ENCODE measurements around the gene FBLN2.

The FBLN2 gene

GRCh38 chr3:13584427-13584891 lies 35.5 kb downstream of the FBLN2 start:
- no peak for DNase-seq

- DNase-seq, result no peak
Measured at GRCh38 chr3:13584901-13585300, 36.0 kb downstream of the FBLN2 start.

GRCh38 chr3:13587442-13587841 lies 38.5 kb downstream of the FBLN2 start:
- no peak for DNase-seq

GRCh38 chr3:13588221-13588701 lies 39.3 kb downstream of the FBLN2 start:
- DNase-seq, result no peak

GRCh38 chr3:13588993-13589392 lies 40.1 kb downstream of the FBLN2 start:
- DNase-seq, result no peak

GRCh38 chr3:13590841-13591520 lies 42.1 kb downstream of the FBLN2 start:
- DNase-seq, result no peak

GRCh38 chr3:13593615-13594014 lies 44.7 kb downstream of the FBLN2 start:
- no peak for DNase-seq

GRCh38 chr3:13594146-13594545 lies 45.2 kb downstream of the FBLN2 start:
- no peak for DNase-seq

GRCh38 chr3:13594991-13595421 lies 46.1 kb downstream of the FBLN2 start:
- DNase-seq, result no peak

- DNase-seq, result no peak
Measured at GRCh38 chr3:13595485-13595884, 46.6 kb downstream of the FBLN2 start.

- no peak for DNase-seq
Measured at GRCh38 chr3:13596426-13597205, 47.7 kb downstream of the FBLN2 start.

- DNase-seq, result no peak
Measured at GRCh38 chr3:13597661-13598060, 48.7 kb downstream of the FBLN2 start.

GRCh38 chr3:13598201-13598600 lies 49.3 kb downstream of the FBLN2 start:
- DNase-seq, result no peak

- no peak for DNase-seq
Measured at GRCh38 chr3:13598926-13599886, 50.3 kb downstream of the FBLN2 start.

- no peak for DNase-seq
Measured at GRCh38 chr3:13599887-13600450, 51.0 kb downstream of the FBLN2 start.

GRCh38 chr3:13600950-13601691 lies 52.2 kb downstream of the FBLN2 start:
- DNase-seq, result no peak

GRCh38 chr3:13601692-13602080 lies 52.8 kb downstream of the FBLN2 start:
- DNase-seq, result no peak

- DNase-seq, result no peak
Measured at GRCh38 chr3:13605555-13605954, 56.6 kb downstream of the FBLN2 start.

GRCh38 chr3:13607821-13608597 lies 59.1 kb downstream of the FBLN2 start:
- no peak for DNase-seq

GRCh38 chr3:13608969-13609725 lies 60.2 kb downstream of the FBLN2 start:
- no peak for DNase-seq
